HL-60 (cell line): ENCODE results near the gene CFAP20DC.

ENCODE experiments used
- DNase-seq, 2 experiments: peaks; one replicate each; pipeline ENCODE4 v3.0.0-alpha.2; 2010 to 2020; ENCODE audit warnings: low read depth in 1 of 2, low spot score in 1 of 2
- H3K27ac ChIP-seq: fragments of 250-450 bp; sonication (Bioruptor Pico); replicated peaks from 2 replicates; pipeline ENCODE4 v1.5.1; 2020; ENCODE audit warnings: mild to moderate bottlenecking, moderate library complexity
- H3K27me3 ChIP-seq: fragments of 250-450 bp; sonication (Bioruptor Pico); 2 replicates; pipeline ENCODE4 v1.5.1; 2021; ENCODE audit warnings: mild to moderate bottlenecking, moderate library complexity; ENCODE audit not compliant: insufficient read depth, poor library complexity, severe bottlenecking
- H3K4me3 ChIP-seq: replicated peaks from 2 replicates; pipeline ENCODE4 v1.5.1; 2011; ENCODE audit warnings: mild to moderate bottlenecking, control low read depth, low read length; ENCODE audit not compliant: insufficient read depth
- CTCF ChIP-seq: IDR thresholded peaks from one replicate; pipeline ENCODE4 v1.5.1; 2011; ENCODE audit warnings: low read length, control low read depth, inconsistent platforms; ENCODE audit not compliant: insufficient read depth
- GABPA ChIP-seq: IDR thresholded peaks from 2 replicates; pipeline ENCODE4 v1.6.1; 2012; ENCODE audit warnings: low read depth
- POLR2AphosphoS5 ChIP-seq: IDR thresholded peaks from 2 replicates; pipeline ENCODE4 v1.6.1; 2012; ENCODE audit warnings: low read depth
- REST ChIP-seq: IDR thresholded peaks from 2 replicates; pipeline ENCODE4 v1.6.1; 2012; ENCODE audit warnings: low read depth; ENCODE audit not compliant: insufficient replicate concordance
- SPI1 ChIP-seq: IDR thresholded peaks from 2 replicates; pipeline ENCODE4 v1.6.1; 2012; ENCODE audit warnings: low read depth, mild to moderate bottlenecking, borderline replicate concordance

CFAP20DC gene

GRCh38 chr3:58839187-58839586 lies 210.6 kb downstream of the CFAP20DC start:
- peaks cover 5% of the 10 kb centered on the region for H3K27me3 ChIP-seq
- no peak overlapping the region for H3K4me3 ChIP-seq
- DNase-seq: no peak
- TF ChIP-seq GABPA (no peak), CTCF (no peak), SPI1 (no peak), POLR2AphosphoS5 (no peak)
- no peak overlapping the region for H3K27ac ChIP-seq

- no peak overlapping the region for H3K4me3 ChIP-seq
- DNase-seq: no peak
- no peak overlapping the region for H3K27ac ChIP-seq
- no peak for TF ChIP-seq POLR2AphosphoS5
- TF ChIP-seq CTCF: no peak
- TF ChIP-seq GABPA: no peak
- no peak for TF ChIP-seq REST
- TF ChIP-seq SPI1: no peak
- H3K27me3 ChIP-seq: peaks cover 5% of the 10 kb centered on the region
These were observed 212.0 kb downstream of the CFAP20DC start for GRCh38 chr3:58837856-58838255.

GRCh38 chr3:58837141-58837843 lies 212.5 kb downstream of the CFAP20DC start:
- no peak for DNase-seq
- peaks cover 5% of the 10 kb centered on the region for H3K27me3 ChIP-seq
- TF ChIP-seq GABPA: no peak
- no peak for TF ChIP-seq REST
- H3K4me3 ChIP-seq: no peak overlapping the region
- no peak overlapping the region for H3K27ac ChIP-seq

- TF ChIP-seq REST: no peak
- no peak overlapping the region for H3K4me3 ChIP-seq
- H3K27me3 ChIP-seq: peaks cover 5% of the 10 kb centered on the region
- no peak overlapping the region for H3K27ac ChIP-seq
- DNase-seq: no peak
These were observed 214.7 kb downstream of the CFAP20DC start for GRCh38 chr3:58835086-58835485.
